Measurements from ENCODE around the gene EFCAB11.

DNA sequence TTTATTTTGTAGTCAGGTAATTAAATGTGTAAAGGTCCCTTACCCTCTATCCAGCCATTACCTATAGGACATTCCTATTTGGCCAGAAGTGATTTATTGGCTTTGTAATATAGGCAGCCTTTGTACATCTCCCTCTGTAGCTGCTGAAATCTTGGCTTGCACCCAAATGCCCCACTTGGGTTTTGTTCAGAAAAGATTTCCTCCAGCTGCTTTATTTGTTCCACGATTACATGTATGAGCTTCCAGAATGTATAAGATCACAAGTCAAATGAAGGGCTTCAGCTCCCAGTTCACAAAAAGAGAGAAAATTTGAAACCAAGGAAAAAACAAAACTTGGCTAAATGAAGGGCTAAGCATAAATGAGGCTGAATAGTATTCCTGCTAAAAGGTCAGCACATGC lies 103.4 kb downstream of the EFCAB11 start:
- TF ChIP-seq CTCF (optimal IDR thresholded peaks at IDR 0.05 in 1 of 3, IDR thresholded peaks at IDR 0.05 in 1 of 3, conservative IDR thresholded peaks at IDR 0.05 in 1 of 3; ENCODE audit: extremely low read depth in 1 of 3, insufficient read depth in 2 of 3, low read length in 3 of 3) (no peak), EZH2 (IDR thresholded peaks at IDR 0.05; ENCODE audit: low read length) (no peak)
